Nephron (organoid): ENCODE results near the gene ASB16.
A peak's percentile ranks its signal among the peaks of the same experiment; 100 is the strongest.

ENCODE experiments used
- H3K27ac Mint-ChIP-seq, 3 experiments: 2 replicates each; pipeline ENCODE4 v1.8.0; 2020; ENCODE audit warnings: mixed read lengths in 3 of 3, mild to moderate bottlenecking in 2 of 3, moderate library complexity in 1 of 3
- H3K27me3 Mint-ChIP-seq: 2 replicates; pipeline ENCODE4 v1.8.0; 2021; ENCODE audit warnings: low read depth, mild to moderate bottlenecking, moderate library complexity, mixed read lengths
- H3K36me3 Mint-ChIP-seq: 2 replicates; pipeline ENCODE4 v1.8.0; 2020; ENCODE audit warnings: low read depth, mixed read lengths
- H3K4me1 Mint-ChIP-seq: 2 replicates; pipeline ENCODE4 v1.8.0; 2020; ENCODE audit warnings: mixed read lengths
- H3K4me3 Mint-ChIP-seq, 3 experiments: 2 replicates each; pipeline ENCODE4 v1.8.0; 2020; ENCODE audit warnings: mild to moderate bottlenecking in 3 of 3, mixed read lengths in 3 of 3, moderate library complexity in 2 of 3
- H3K9me3 Mint-ChIP-seq: 2 replicates; pipeline ENCODE4 v1.8.0; 2020; ENCODE audit warnings: mixed read lengths
- TF ChIP-seq, protein P1 (sequence below), 3 experiments: fragments of 200-600 bp; sonication (generic); IDR thresholded peaks; one replicate each; pipeline ENCODE4 v1.5.0; 2021; ENCODE audit warnings: antibody characterized with exemption in 3 of 3; ENCODE audit not compliant: unreplicated experiment in 3 of 3

The ASB16 gene

DNA sequence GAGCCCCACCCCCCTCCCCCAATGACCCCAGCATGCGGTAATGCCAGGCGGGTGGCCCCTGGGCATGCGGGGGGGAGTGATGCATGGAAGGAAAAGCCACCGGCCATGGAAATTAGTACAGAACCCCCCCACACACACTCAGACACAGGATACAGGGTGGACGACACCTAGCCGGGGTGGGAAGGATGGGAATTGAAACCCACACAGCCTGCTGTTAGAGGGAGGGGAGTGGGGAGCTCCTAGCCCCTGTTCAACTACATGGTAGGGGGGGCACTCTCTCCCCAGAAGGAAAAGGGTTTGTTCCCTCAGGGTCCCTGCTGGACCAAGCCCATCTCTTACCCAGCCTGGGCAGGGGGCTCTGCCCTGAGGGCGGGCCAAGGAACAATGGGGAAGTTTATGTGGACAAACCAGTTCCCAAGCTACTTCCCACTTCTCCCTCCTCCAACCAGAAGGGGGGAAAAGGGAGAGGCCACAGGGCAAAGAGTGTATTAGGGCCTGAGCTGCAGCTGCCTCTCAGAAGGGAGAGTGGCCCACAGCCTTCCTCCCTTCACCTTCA is 21.5 kb downstream of the ASB16 start:
- Mint-ChIP-seq H3K27ac (peak overlapping the region; percentile 61 to 93 (median 90)), H3K4me3 (no peak overlapping the region), H3K4me1 (peaks cover 33% of the 10 kb centered on the region), H3K27me3 (no peaks in the 10 kb centered on the region), H3K36me3 (peaks cover 44% of the 10 kb centered on the region), H3K9me3 (no peaks in the 10 kb centered on the region)
- TF ChIP-seq, protein P1, sequence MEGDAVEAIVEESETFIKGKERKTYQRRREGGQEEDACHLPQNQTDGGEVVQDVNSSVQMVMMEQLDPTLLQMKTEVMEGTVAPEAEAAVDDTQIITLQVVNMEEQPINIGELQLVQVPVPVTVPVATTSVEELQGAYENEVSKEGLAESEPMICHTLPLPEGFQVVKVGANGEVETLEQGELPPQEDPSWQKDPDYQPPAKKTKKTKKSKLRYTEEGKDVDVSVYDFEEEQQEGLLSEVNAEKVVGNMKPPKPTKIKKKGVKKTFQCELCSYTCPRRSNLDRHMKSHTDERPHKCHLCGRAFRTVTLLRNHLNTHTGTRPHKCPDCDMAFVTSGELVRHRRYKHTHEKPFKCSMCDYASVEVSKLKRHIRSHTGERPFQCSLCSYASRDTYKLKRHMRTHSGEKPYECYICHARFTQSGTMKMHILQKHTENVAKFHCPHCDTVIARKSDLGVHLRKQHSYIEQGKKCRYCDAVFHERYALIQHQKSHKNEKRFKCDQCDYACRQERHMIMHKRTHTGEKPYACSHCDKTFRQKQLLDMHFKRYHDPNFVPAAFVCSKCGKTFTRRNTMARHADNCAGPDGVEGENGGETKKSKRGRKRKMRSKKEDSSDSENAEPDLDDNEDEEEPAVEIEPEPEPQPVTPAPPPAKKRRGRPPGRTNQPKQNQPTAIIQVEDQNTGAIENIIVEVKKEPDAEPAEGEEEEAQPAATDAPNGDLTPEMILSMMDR (IDR thresholded peaks at IDR 0.05; ENCODE audit: unreplicated experiment in 3 of 3), result no peak

DNA sequence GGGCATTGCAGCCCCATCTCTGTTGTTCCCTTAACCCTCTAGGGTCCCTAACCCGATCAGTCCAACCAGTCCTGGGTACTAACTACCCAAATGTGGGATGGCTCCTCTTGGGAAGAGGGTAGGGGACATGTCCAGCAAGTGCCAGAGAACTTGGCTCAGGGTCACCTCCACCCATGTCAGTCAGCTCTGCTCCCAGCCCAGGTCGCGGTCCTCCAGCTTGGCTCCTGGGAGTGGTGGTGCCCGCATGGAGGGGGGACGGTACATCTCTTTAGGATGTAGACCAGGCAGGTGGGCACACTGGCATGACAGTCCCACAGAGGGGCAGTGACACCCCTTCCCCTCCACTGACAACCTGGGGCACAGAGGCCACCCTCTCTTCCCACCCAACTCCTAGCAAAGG is 22.2 kb downstream of the ASB16 start:
- H3K4me3 Mint-ChIP-seq, result no peak overlapping the region
- H3K4me1 Mint-ChIP-seq, result peaks cover 35% of the 10 kb centered on the region
- TF ChIP-seq, protein P1 (IDR thresholded peaks at IDR 0.05; ENCODE audit: unreplicated experiment in 3 of 3), result no peak
- peaks cover 51% of the 10 kb centered on the region for H3K36me3 Mint-ChIP-seq
- no peaks in the 10 kb centered on the region for H3K9me3 Mint-ChIP-seq
- peak overlapping the region in 2 of 3 experiments; percentile 23 to 93 for H3K27ac Mint-ChIP-seq
- no peaks in the 10 kb centered on the region for H3K27me3 Mint-ChIP-seq

GRCh38 chr17:44193326-44194084 is 23.0 kb downstream of the ASB16 start:
- peaks cover 35% of the 10 kb centered on the region for H3K4me1 Mint-ChIP-seq
- H3K9me3 Mint-ChIP-seq, result no peaks in the 10 kb centered on the region
- TF ChIP-seq, protein P1 (IDR thresholded peaks at IDR 0.05; ENCODE audit: unreplicated experiment in 3 of 3), result no peak
- peak overlapping the region in 2 of 3 experiments; percentile 23 to 53 for H3K27ac Mint-ChIP-seq
- H3K4me3 Mint-ChIP-seq, result no peak overlapping the region
- peaks cover 55% of the 10 kb centered on the region for H3K36me3 Mint-ChIP-seq
- H3K27me3 Mint-ChIP-seq, result no peaks in the 10 kb centered on the region

GRCh38 chr17:44197107-44197506 is 26.6 kb downstream of the ASB16 start:
- Mint-ChIP-seq H3K27me3 (no peaks in the 10 kb centered on the region), H3K4me3 (peak overlapping the region; percentile 62 to 89 (median 84)), H3K27ac (peak overlapping the region in 2 of 3 experiments; percentile 20 to 98), H3K4me1 (peaks cover 21% of the 10 kb centered on the region), H3K36me3 (peaks cover 36% of the 10 kb centered on the region), H3K9me3 (no peaks in the 10 kb centered on the region)
- TF ChIP-seq, protein P1 (IDR thresholded peaks at IDR 0.05; ENCODE audit: unreplicated experiment in 3 of 3), result no peak

GRCh38 chr17:44197980-44198720 is 27.6 kb downstream of the ASB16 start:
- H3K36me3 Mint-ChIP-seq, result peaks cover 36% of the 10 kb centered on the region
- peak overlapping the region; percentile 93 to 98 (median 97) for H3K27ac Mint-ChIP-seq
- H3K4me3 Mint-ChIP-seq, result peak overlapping the region; percentile 84 to 91 (median 89)
- no peaks in the 10 kb centered on the region for H3K27me3 Mint-ChIP-seq
- H3K4me1 Mint-ChIP-seq, result peaks cover 28% of the 10 kb centered on the region
- no peaks in the 10 kb centered on the region for H3K9me3 Mint-ChIP-seq
- TF ChIP-seq, protein P1 (IDR thresholded peaks at IDR 0.05; ENCODE audit: unreplicated experiment in 3 of 3), result no peak
